GM18505 (cell line): ENCODE results near the gene CCDC32.
"Not testable (repeated sequence)": the region's sequence is repeated elsewhere in the genome, so short reads cannot be mapped to it uniquely, and the experiment has no call there.

Source experiments
- ATAC-seq: cut with Tn5 transposase; IDR thresholded peaks from one replicate; pipeline ENCODE4 v1.9.1; 2021; ENCODE audit not compliant: unreplicated experiment
- POLR2A ChIP-seq: IDR thresholded peaks from 4 replicates; pipeline ENCODE4 v1.6.1; 2011; ENCODE audit warnings: borderline replicate concordance; ENCODE audit not compliant: insufficient read depth, insufficient read length; ENCODE audit errors: extremely low read depth

The CCDC32 gene

GRCh38 chr15:40590667-40591050 lies 25.8 kb upstream of the CCDC32 start:
- ATAC-seq = no peak
- TF ChIP-seq POLR2A = no peak

- no peak for TF ChIP-seq POLR2A
- ATAC-seq = no peak
Measured at GRCh38 chr15:40584191-40584590, 19.3 kb upstream of the CCDC32 start.

GRCh38 chr15:40582726-40583246 lies 17.9 kb upstream of the CCDC32 start:
- TF ChIP-seq POLR2A = no peak
- ATAC-seq = no peak

GRCh38 chr15:40581796-40582195 lies 17.0 kb upstream of the CCDC32 start:
- not testable (repeated sequence) for ATAC-seq

- TF ChIP-seq POLR2A = no peak
- ATAC-seq = no peak
Measured at GRCh38 chr15:40578892-40579291, 14.1 kb upstream of the CCDC32 start.

- ATAC-seq = not testable (repeated sequence)
Measured at GRCh38 chr15:40576914-40577313, 12.1 kb upstream of the CCDC32 start.

- no peak for TF ChIP-seq POLR2A
- no peak for ATAC-seq
Measured at GRCh38 chr15:40575113-40575512, 10.3 kb upstream of the CCDC32 start.

- TF ChIP-seq POLR2A = peak; percentile 76
- ATAC-seq = no peak
Measured at GRCh38 chr15:40569129-40569953, 4.5 kb upstream of the CCDC32 start, which contains the start of gene RPUSD2. Gene RPUSD2 (plus strand): TSS chr15:40569299. CDS start chr15:40569338, 39 bp downstream.

- no peak for TF ChIP-seq POLR2A
- no peak for ATAC-seq
Measured at GRCh38 chr15:40567111-40567510, 2.3 kb upstream of the CCDC32 start.

GRCh38 chr15:40565333-40566238 lies 744 bp upstream of the CCDC32 start:
- no peak for TF ChIP-seq POLR2A
- no peak for ATAC-seq

- ATAC-seq = no peak
- TF ChIP-seq POLR2A = no peak
Measured at GRCh38 chr15:40563426-40563825, 1.4 kb downstream of the CCDC32 start.

- no peak for ATAC-seq
- TF ChIP-seq POLR2A = no peak
Measured at GRCh38 chr15:40562691-40563090, 2.2 kb downstream of the CCDC32 start.

- TF ChIP-seq POLR2A = no peak
- ATAC-seq = no peak
Measured at GRCh38 chr15:40558952-40559742, 5.7 kb downstream of the CCDC32 start.
